K562 (cell line): ENCODE results near the gene HOXB3. TPM values are rescaled to one million over a fixed set of nuclear protein-coding genes. Genes with fewer than 3 reads are reported as not detected.

Experiments
- ATAC-seq: fragments of 200-7000 bp; cut with Tn5 transposase; 3 replicates; pipeline ENCODE4 v1.9.1; 2020; ENCODE audit warnings: moderate library complexity
- BruUV-seq: library from RNA; stranded (reverse); fragments of 400-500 nt; replicated peaks from 2 replicates; lab custom pipeline; 2021; lab: Mats Ljungman, UMichigan
- CTCF ChIA-PET: fragments of 300-600 bp; formaldehyde crosslinking; extraction: SDS; loops from one replicate; lab custom pipeline; 2021; ENCODE audit warnings: low intra/inter-chr PET ratio; lab: Yijun Ruan, JAX
- POLR2A ChIA-PET: fragments of 300-600, 350-650 bp; sonication (Branson Sonifier 250); formaldehyde crosslinking; extraction: SDS; loops from one replicate; lab custom pipeline; 2021; ENCODE audit warnings: antibody characterized with exemption, inconsistent platforms; lab: Yijun Ruan, JAX
- DNase-seq, 4 experiments: peaks; one replicate each; pipeline versions ENCODE4 v3.0.0 to v3.0.0-alpha.2; 2011 to 2018; ENCODE audit warnings: low spot score in 3 of 4, mixed read lengths in 3 of 4; ENCODE audit errors: extremely low read depth in 1 of 4
- FAIRE-seq: peaks from 2 replicates; lab custom pipeline; 2011; peaks lifted over from hg19 to GRCh38; lab: Jason Lieb, UNC
- H2AFZ ChIP-seq: 2 replicates; pipeline ENCODE4 v1.6.0; 2011; ENCODE audit warnings: low read depth, low read length, control low read depth, inconsistent platforms
- H3K27ac ChIP-seq: fragments of 200-600 bp; 3 replicates; pipeline ENCODE4 v1.8.0; 2011; ENCODE audit warnings: low read depth, mild to moderate bottlenecking, control low read depth, inconsistent platforms, low read length, moderate library complexity, mixed read lengths; ENCODE audit errors: extremely low read depth
- H3K27me3 ChIP-seq, 2 experiments: fragments of 300-600 bp in 1 of 2; 2 replicates in 1 of 2; 3 replicates in 1 of 2; pipeline versions ENCODE4 v1.6.0 to v1.8.0; 2011; ENCODE audit warnings: inconsistent platforms in 2 of 2, low read length in 2 of 2, mild to moderate bottlenecking in 1 of 2, mixed read lengths in 1 of 2, moderate library complexity in 1 of 2; ENCODE audit not compliant: control insufficient read depth in 2 of 2, insufficient read depth in 2 of 2
- H3K36me3 ChIP-seq: fragments of 300-600 bp; 3 replicates; pipeline ENCODE4 v1.8.0; 2011; ENCODE audit warnings: mild to moderate bottlenecking, low read length, inconsistent platforms; ENCODE audit not compliant: control insufficient read depth, insufficient read depth
- H3K4me1 ChIP-seq, 2 experiments: fragments of 200-600 bp in 1 of 2; replicated peaks in 1 of 2; 2 replicates in 1 of 2; 3 replicates in 1 of 2; pipeline versions ENCODE4 v1.5.1 to v1.8.0; 2011; ENCODE audit warnings: inconsistent platforms in 2 of 2, low read length in 2 of 2, mild to moderate bottlenecking in 1 of 2, mixed read lengths in 1 of 2, moderate library complexity in 1 of 2; ENCODE audit not compliant: control insufficient read depth in 2 of 2, insufficient read depth in 2 of 2
- H3K4me2 ChIP-seq: 2 replicates; pipeline ENCODE4 v1.6.1; 2011; ENCODE audit warnings: low read length, control low read depth, inconsistent platforms, mixed read lengths; ENCODE audit not compliant: insufficient read depth
- H3K4me3 ChIP-seq: fragments of 200-600 bp; sonication (generic), shearing (Covaris generic); 2 replicates; pipeline ENCODE4 v1.5.1; 2016; ENCODE audit warnings: control low read depth, inconsistent platforms
- H3K79me2 ChIP-seq: fragments of 200-600 bp; 3 replicates; pipeline ENCODE4 v1.8.0; 2011; ENCODE audit warnings: low read length, inconsistent platforms; ENCODE audit not compliant: control insufficient read depth, insufficient read depth
- H3K9ac ChIP-seq, 2 experiments: 2 replicates each; pipeline versions ENCODE4 v1.6.0 to v1.6.1; 2011; ENCODE audit warnings: low read depth in 2 of 2, low read length in 2 of 2, control low read depth in 1 of 2, inconsistent platforms in 1 of 2, mild to moderate bottlenecking in 1 of 2, mixed read lengths in 1 of 2; ENCODE audit not compliant: insufficient read depth in 1 of 2
- H3K9me1 ChIP-seq: one replicate; pipeline ENCODE4 v1.6.0; 2011; ENCODE audit warnings: inconsistent platforms, mild to moderate bottlenecking, low read length, moderate library complexity; ENCODE audit not compliant: control insufficient read depth, insufficient read depth
- H3K9me3 ChIP-seq: replicated peaks from 2 replicates; pipeline ENCODE4 v1.5.1; 2011; ENCODE audit warnings: low read depth, low read length, inconsistent platforms; ENCODE audit not compliant: control insufficient read depth, insufficient read depth
- H4K20me1 ChIP-seq: replicated peaks from 2 replicates; pipeline ENCODE4 v1.6.1; 2011; ENCODE audit warnings: low read length, inconsistent platforms, mixed read lengths; ENCODE audit not compliant: control insufficient read depth, insufficient read depth
- CEBPB ChIP-seq: fragments of 450-650 bp; IDR thresholded peaks from 2 replicates; pipeline ENCODE4 v1.6.1; 2016; ENCODE audit warnings: missing genetic modification characterization, missing compliant biosample characterization
- GTF2A2 ChIP-seq: IDR thresholded peaks from 2 replicates; pipeline ENCODE4 v1.6.1; 2016; ENCODE audit warnings: mild to moderate bottlenecking, missing genetic modification characterization, missing compliant biosample characterization
- TEAD1 ChIP-seq, 2 experiments: fragments of 450-650 bp in 1 of 2; sonication (generic) in 1 of 2; formaldehyde crosslinking; IDR thresholded peaks; 2 replicates each; pipeline versions ENCODE4 v1.4.0 to v1.8.0; 2020 to 2022; ENCODE audit warnings: mild to moderate bottlenecking in 2 of 2, missing genetic modification reagents in 1 of 2
- ZFX ChIP-seq: sonication (generic); formaldehyde crosslinking; IDR thresholded peaks from 2 replicates; pipeline ENCODE4 v1.8.0; 2022; ENCODE audit warnings: mild to moderate bottlenecking, missing genetic modification reagents, moderate library complexity
- WGBS: fragments of 100-300 bp; shearing (Covaris generic); methylation state at CpG from one replicate; pipeline ENCODE4 v1.1.6; 2016; ENCODE audit warnings: low coverage, mixed read lengths; ENCODE audit not compliant: insufficient coverage; ENCODE audit errors: missing lambda C conversion rate; 5-methylcytosine and 5-hydroxymethylcytosine counted together
- in situ Hi-C: fragments of 300-500 bp; cut with MboI; formaldehyde crosslinking; loops from 4 replicates; pipeline ENCODE4 v1.15.0; 2018; ENCODE audit warnings: inconsistent platforms, mixed read lengths
- intact Hi-C: fragments of 100-400 bp; cut with micrococcal nuclease; formaldehyde crosslinking; loops from 2 replicates; pipeline ENCODE4 v1.14.2; 2022
- polyA plus RNA-seq, 8 experiments: library from polyadenylated mRNA; depleted of rRNA in 4 of 8; stranded (reverse) in 5 of 8; unstranded in 3 of 8; fragments of >200 nt; fragmentation: Nextera tagmentation in 2 of 8; fragmentation: Illumina TruSeq in 1 of 8; extraction: Ambion mirVana in 2 of 8; extraction: Trizol in 1 of 8; gene quantifications; 2 replicates each; pipeline versions ENCODE4 v1.2.1 to v1.2.3, GENCODE V29; 2011 to 2014; ENCODE audit warnings: inconsistent platforms in 1 of 8, missing spikeins in 1 of 8
- total RNA-seq, 7 experiments: library from RNA; depleted of rRNA in 6 of 7; stranded (reverse); fragments of >200 nt in 6 of 7; fragmentation: Illumina TruSeq in 2 of 7; extraction: Trizol in 2 of 7; gene quantifications; 2 replicates each; pipeline versions ENCODE4 v1.2.1 to v1.2.3, GENCODE V29; 2011 to 2021; ENCODE audit warnings: low replicate concordance in 1 of 7

The HOXB3 gene
- total and polyA plus RNA-seq, 9 of the 15 experiments (the other 6 are each of a cell fraction or from before 2014, with no cell fraction given), result 2.4 to 41.3 (median 20.2) TPM

GRCh38 chr17:48528936-48529682 is 60.9 kb downstream of the HOXB3 start:
- no peaks in the 10 kb centered on the region for H3K36me3 ChIP-seq
- no peak for DNase-seq
- no TSS peak for BruUV-seq
- no peak for ATAC-seq
- TF ChIP-seq ZFX (CRISPR knock-in tag), result 0 out of 2 replicates have a peak, but pooled peaks have one; percentile 2
- TF ChIP-seq TEAD1 (CRISPR knock-in tag; IDR thresholded peaks at IDR 0.05), result no peak
- TF ChIP-seq CEBPB (tag), result no peak
- no peak for TF ChIP-seq GTF2A2 (tag)
- no peaks in the 10 kb centered on the region for H3K9me3 ChIP-seq
- intact Hi-C loops (no loop called here), in situ Hi-C loops (no loop called here)
- no peak overlapping the region for H3K4me3 ChIP-seq
- no peaks in the 10 kb centered on the region for H3K9me1 ChIP-seq
- no peak for FAIRE-seq
- no peak overlapping the region for H3K27ac ChIP-seq
- H3K79me2 ChIP-seq, result no peaks in the 10 kb centered on the region
- H3K4me2 ChIP-seq, result no peak overlapping the region
- peak overlapping the region in 1 of 2 experiments; percentile 56; a peak in 2 of 4 replicates for H3K9ac ChIP-seq
- H2AFZ ChIP-seq, result no peak overlapping the region
- no peaks in the 10 kb centered on the region for H4K20me1 ChIP-seq
- ChIA-PET CTCF (no interaction called here), POLR2A (interaction anchor here (0.5 to 1.7 kb wide), 6 partner anchors 10 to 313 kb away, joined by 3 to 7 read pairs (median 4); no protein-coding TSS in a partner anchor)
- peaks cover 21 to 37% of the 10 kb centered on the region in 2 experiments; a peak in 4 of 5 replicates for H3K4me1 ChIP-seq
- 74% methylated on average over 10 of the region's 11 CpGs for WGBS
- no peaks in the 10 kb centered on the region for H3K27me3 ChIP-seq
